Colonic mucosa (tissue), 4 donors: Measurements from ENCODE around the gene SELENBP1. TPM values are rescaled to one million over a fixed set of nuclear protein-coding genes. Genes with fewer than 3 reads are reported as not detected.

ENCODE experiments used
- DNase-seq: peaks from one replicate; pipeline ENCODE4 v3.0.0-alpha.2; 2020
- H3K27ac ChIP-seq: fragments of 200-600 bp; one replicate; pipeline ENCODE4 v1.8.0; 2021
- H3K27me3 ChIP-seq: fragments of 200-600 bp; one replicate; pipeline ENCODE4 v1.8.0; 2021
- H3K36me3 ChIP-seq: fragments of 200-600 bp; one replicate; pipeline ENCODE4 v1.8.0; 2021
- H3K4me1 ChIP-seq: fragments of 200-600 bp; one replicate; pipeline ENCODE4 v1.8.0; 2021; ENCODE audit warnings: mild to moderate bottlenecking
- H3K4me3 ChIP-seq: fragments of 200-600 bp; one replicate; pipeline ENCODE4 v1.8.0; 2021
- H3K9ac ChIP-seq, 2 donors: one replicate each; pipeline ENCODE4 v1.7.0; 2013; ENCODE audit warnings: control low read depth in 2 of 2, low read depth in 2 of 2, low read length in 2 of 2
- H3K9me3 ChIP-seq: fragments of 200-600 bp; one replicate; pipeline ENCODE4 v1.8.0; 2021
- CTCF ChIP-seq: fragments of 200-600 bp; IDR thresholded peaks from one replicate; pipeline ENCODE4 v1.8.0; 2022; ENCODE audit warnings: antibody characterized with exemption, mild to moderate bottlenecking
- intact Hi-C: fragments of 100-400 bp; cut with DNase I; formaldehyde crosslinking; loops from one replicate; pipeline ENCODE4 v1.14.1; 2022
- total RNA-seq, 2 donors: library from RNA; stranded (reverse); fragmentation: NEBNext Ultra II Directional in 1 of 2; extraction: Animal tissue kit (Norgen Biotek cat#: 25700) in 1 of 2; gene quantifications; one replicate each; pipeline ENCODE4 v1.2.1, GENCODE V29; 2021
- donor health status: healthy.
- donor health status: DM: no; HTN: no; CAD: no.
- donor health status: DM: no; HTN: no; CAD: no.

Gene SELENBP1
- total RNA-seq, 2 donors from 2014 or later, result 744 to 902 TPM

GRCh38 chr1:151408891-151409290 lies 36.4 kb upstream of the SELENBP1 start:
- Histone ChIP-seq H3K27me3 (no peaks in the 10 kb centered on the region), H3K4me1 (no peaks in the 10 kb centered on the region), H3K4me3 (no peak overlapping the region), H3K27ac (no peak overlapping the region), H3K9ac (no peak overlapping the region), H3K9me3 (no peaks in the 10 kb centered on the region), H3K36me3 (peaks cover 27% of the 10 kb centered on the region)
- no peak for DNase-seq
- intact Hi-C loops, result no loop called here
- TF ChIP-seq CTCF, result no peak

GRCh38 chr1:151407304-151407703 lies 34.8 kb upstream of the SELENBP1 start:
- no peak for DNase-seq
- Histone ChIP-seq H3K36me3 (peaks cover 27% of the 10 kb centered on the region), H3K9me3 (no peaks in the 10 kb centered on the region), H3K4me1 (no peaks in the 10 kb centered on the region), H3K27ac (no peak overlapping the region), H3K4me3 (no peak overlapping the region), H3K27me3 (no peaks in the 10 kb centered on the region), H3K9ac (no peak overlapping the region)
- intact Hi-C loops, result no loop called here
- no peak for TF ChIP-seq CTCF

GRCh38 chr1:151406176-151406575 lies 33.7 kb upstream of the SELENBP1 start:
- peaks cover 21% of the 10 kb centered on the region for H3K36me3 ChIP-seq
- no peaks in the 10 kb centered on the region for H3K4me1 ChIP-seq
- intact Hi-C loops, result no loop called here
- no peak for TF ChIP-seq CTCF
- no peaks in the 10 kb centered on the region for H3K27me3 ChIP-seq
- H3K9ac ChIP-seq, result no peak overlapping the region
- H3K4me3 ChIP-seq, result no peak overlapping the region
- H3K27ac ChIP-seq, result no peak overlapping the region
- no peak for DNase-seq
- H3K9me3 ChIP-seq, result no peaks in the 10 kb centered on the region

GRCh38 chr1:151405187-151405951 lies 32.9 kb upstream of the SELENBP1 start:
- no peak overlapping the region for H3K27ac ChIP-seq
- intact Hi-C loops, result no loop called here
- no peak for DNase-seq

GRCh38 chr1:151403612-151404011 lies 31.1 kb upstream of the SELENBP1 start:
- Histone ChIP-seq H3K9me3 (no peaks in the 10 kb centered on the region), H3K9ac (no peak overlapping the region), H3K27me3 (no peaks in the 10 kb centered on the region), H3K4me3 (no peak overlapping the region), H3K4me1 (peaks cover 3% of the 10 kb centered on the region), H3K27ac (no peak overlapping the region), H3K36me3 (peaks cover 7% of the 10 kb centered on the region)
- no peak for TF ChIP-seq CTCF
- DNase-seq, result no peak
- intact Hi-C loops, result loop anchor here (5.0 kb wide), 1 partner anchor 101 kb away; no protein-coding TSS in a partner anchor

More at GRCh38 chr1:151405187-151405951, 32.9 kb upstream of the SELENBP1 start:
- peaks cover 17% of the 10 kb centered on the region for H3K36me3 ChIP-seq
- H3K27me3 ChIP-seq, result no peaks in the 10 kb centered on the region
- no peak overlapping the region for H3K4me3 ChIP-seq
- H3K4me1 ChIP-seq, result peaks cover 1% of the 10 kb centered on the region
- no peak overlapping the region for H3K9ac ChIP-seq
- no peak for TF ChIP-seq CTCF
- H3K9me3 ChIP-seq, result no peaks in the 10 kb centered on the region
